OCI-LY7 (cell line): Measurements from ENCODE around the gene PAGR1. TPM values are rescaled to one million over a fixed set of nuclear protein-coding genes. Genes with fewer than 3 reads are reported as not detected.

Source experiments
- BruUV-seq: library from RNA; stranded (reverse); fragments of 400-500 nt; replicated peaks from 2 replicates; lab custom pipeline; 2021; lab: Mats Ljungman, UMichigan
- CTCF ChIA-PET: fragments of 300-600 bp; sonication (Branson Sonifier 250); formaldehyde crosslinking; loops from one replicate; lab custom pipeline; 2022; ENCODE audit warnings: antibody characterized with exemption; ENCODE audit not compliant: unreplicated experiment; lab: Charles Lee
- POLR2A ChIA-PET: fragments of 300-600 bp; sonication (Branson Sonifier 250); formaldehyde crosslinking; loops from one replicate; lab custom pipeline; 2022; ENCODE audit warnings: antibody characterized with exemption; lab: Charles Lee
- DNase-seq: peaks from one replicate; pipeline ENCODE4 v3.0.0-alpha.2; 2015; ENCODE audit warnings: low spot score
- H2AFZ ChIP-seq: fragments of 200-600 bp; sonication (generic), shearing (Covaris generic); 2 replicates; pipeline ENCODE4 v1.6.1; 2014; ENCODE audit warnings: mild to moderate bottlenecking, antibody characterized with exemption, low read length, moderate library complexity
- H3K27ac ChIP-seq: fragments of 200-600 bp; sonication (generic); 2 replicates; pipeline ENCODE4 v1.5.1; 2014; ENCODE audit warnings: mixed run types, low read depth, mild to moderate bottlenecking, moderate library complexity, low read length, inconsistent platforms; ENCODE audit not compliant: poor library complexity, severe bottlenecking
- H3K36me3 ChIP-seq: fragments of 200-600 bp; sonication (generic); 2 replicates; pipeline ENCODE4 v1.6.1; 2014; ENCODE audit warnings: mild to moderate bottlenecking, antibody characterized with exemption, low read length, moderate library complexity, mixed read lengths; ENCODE audit not compliant: insufficient read depth
- H3K4me1 ChIP-seq: fragments of 200-600 bp; sonication (generic); 2 replicates; pipeline ENCODE4 v1.5.1; 2014; ENCODE audit warnings: mild to moderate bottlenecking, low read length; ENCODE audit not compliant: insufficient read depth, poor library complexity, severe bottlenecking
- H3K4me2 ChIP-seq: fragments of 200-600 bp; sonication (generic); 2 replicates; pipeline ENCODE4 v1.6.1; 2014; ENCODE audit warnings: mild to moderate bottlenecking, low read length
- H3K4me3 ChIP-seq: fragments of 200-600 bp; sonication (generic); 2 replicates; pipeline ENCODE4 v1.5.1; 2014; ENCODE audit warnings: mild to moderate bottlenecking, low read depth, low read length; ENCODE audit not compliant: poor library complexity, severe bottlenecking
- H3K79me2 ChIP-seq: fragments of 200-600 bp; sonication (generic); 2 replicates; pipeline ENCODE4 v1.6.1; 2016; ENCODE audit warnings: low read depth, mild to moderate bottlenecking, low read length, moderate library complexity, mixed read lengths; ENCODE audit not compliant: insufficient read depth
- H3K9me2 ChIP-seq: fragments of 200-600 bp; sonication (generic); 2 replicates; pipeline ENCODE4 v1.6.1; 2016; ENCODE audit warnings: mild to moderate bottlenecking, low read length, mixed read lengths; ENCODE audit not compliant: insufficient read depth
- H3K9me3 ChIP-seq: fragments of 200-600 bp; sonication (generic); 2 replicates; pipeline ENCODE4 v1.6.1; 2014; ENCODE audit warnings: mild to moderate bottlenecking, mixed run types, low read length, mixed read lengths
- H4K20me1 ChIP-seq: fragments of 200-600 bp; sonication (generic); 2 replicates; pipeline ENCODE4 v1.6.1; 2014; ENCODE audit warnings: mild to moderate bottlenecking, antibody characterized with exemption, low read length, moderate library complexity, mixed read lengths; ENCODE audit not compliant: insufficient read depth
- EZH2phosphoT487 ChIP-seq: fragments of 200-600 bp; sonication (generic); IDR thresholded peaks from 2 replicates; pipeline ENCODE4 v1.6.1; 2018; ENCODE audit warnings: low read depth, borderline replicate concordance, mild to moderate bottlenecking, mixed run types, antibody characterized with exemption, low read length, moderate library complexity, mixed read lengths
- intact Hi-C: fragments of 100-400 bp; cut with micrococcal nuclease; formaldehyde crosslinking; loops from one replicate; pipeline ENCODE4 v1.10.0; 2022; ENCODE audit not compliant: unreplicated experiment
- total RNA-seq, 2 experiments: library from RNA; depleted of rRNA in 1 of 2; stranded (reverse); fragments of >200 nt in 1 of 2; shearing (Covaris generic) in 1 of 2; gene quantifications; 2 replicates each; pipeline ENCODE4 v1.2.3, GENCODE V29; 2014 to 2022
- TF ChIP-seq, protein P1 (sequence below): fragments of 200-600 bp; sonication (generic); conservative IDR thresholded peaks from 2 replicates; pipeline ENCODE4 v1.5.1; 2014; ENCODE audit warnings: mild to moderate bottlenecking, antibody characterized with exemption, low read length, moderate library complexity, mixed read lengths

PAGR1 gene
- total RNA-seq, 2 experiments from 2014 or later, result 51.7 to 59.4 TPM

DNA sequence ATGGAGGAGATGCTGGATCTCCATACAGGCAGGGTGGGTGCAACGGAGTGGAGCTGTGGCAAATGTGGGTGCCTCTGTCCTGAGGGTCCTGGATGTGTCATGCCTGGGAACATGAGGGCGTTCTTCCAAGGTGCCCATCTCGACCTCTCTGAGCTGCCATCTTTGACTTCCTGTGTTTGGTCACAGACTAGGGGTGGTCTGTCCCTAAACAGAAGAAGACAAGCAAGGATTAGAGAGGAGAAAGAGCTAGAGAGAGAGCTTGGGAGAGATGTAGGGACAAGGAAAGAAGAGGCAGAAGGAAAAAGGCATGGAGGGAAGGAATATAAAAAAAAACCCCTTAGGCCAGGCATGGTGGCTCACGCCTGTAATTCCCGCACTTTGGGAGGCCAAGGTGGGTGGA, 41.2 kb upstream of the PAGR1 start:
- H3K9me2 ChIP-seq, result no peaks in the 10 kb centered on the region
- TF ChIP-seq, protein P1, sequence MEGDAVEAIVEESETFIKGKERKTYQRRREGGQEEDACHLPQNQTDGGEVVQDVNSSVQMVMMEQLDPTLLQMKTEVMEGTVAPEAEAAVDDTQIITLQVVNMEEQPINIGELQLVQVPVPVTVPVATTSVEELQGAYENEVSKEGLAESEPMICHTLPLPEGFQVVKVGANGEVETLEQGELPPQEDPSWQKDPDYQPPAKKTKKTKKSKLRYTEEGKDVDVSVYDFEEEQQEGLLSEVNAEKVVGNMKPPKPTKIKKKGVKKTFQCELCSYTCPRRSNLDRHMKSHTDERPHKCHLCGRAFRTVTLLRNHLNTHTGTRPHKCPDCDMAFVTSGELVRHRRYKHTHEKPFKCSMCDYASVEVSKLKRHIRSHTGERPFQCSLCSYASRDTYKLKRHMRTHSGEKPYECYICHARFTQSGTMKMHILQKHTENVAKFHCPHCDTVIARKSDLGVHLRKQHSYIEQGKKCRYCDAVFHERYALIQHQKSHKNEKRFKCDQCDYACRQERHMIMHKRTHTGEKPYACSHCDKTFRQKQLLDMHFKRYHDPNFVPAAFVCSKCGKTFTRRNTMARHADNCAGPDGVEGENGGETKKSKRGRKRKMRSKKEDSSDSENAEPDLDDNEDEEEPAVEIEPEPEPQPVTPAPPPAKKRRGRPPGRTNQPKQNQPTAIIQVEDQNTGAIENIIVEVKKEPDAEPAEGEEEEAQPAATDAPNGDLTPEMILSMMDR, result no peak
- no peak for TF ChIP-seq EZH2phosphoT487
- intact Hi-C loops, result no loop called here
- no peaks in the 10 kb centered on the region for H3K79me2 ChIP-seq
- no peaks in the 10 kb centered on the region for H3K36me3 ChIP-seq
- no peak overlapping the region for H2AFZ ChIP-seq
- no peak overlapping the region for H3K27ac ChIP-seq
- no peaks in the 10 kb centered on the region for H3K4me1 ChIP-seq
- no peaks in the 10 kb centered on the region for H3K9me3 ChIP-seq
- BruUV-seq, result no TSS peak
- DNase-seq, result no peak
- H3K4me2 ChIP-seq, result no peak overlapping the region
- H4K20me1 ChIP-seq, result no peaks in the 10 kb centered on the region
- no peak overlapping the region for H3K4me3 ChIP-seq
- POLR2A ChIA-PET, result interaction anchor here (0.5 to 0.7 kb wide), 2 partner anchors 11 to 23 kb away, joined by 3 read pairs; no protein-coding TSS in a partner anchor
- CTCF ChIA-PET, result interaction anchor here (1.0 kb wide), 1 partner anchor 11 kb away, joined by 3 read pairs; no protein-coding TSS in a partner anchor

DNA sequence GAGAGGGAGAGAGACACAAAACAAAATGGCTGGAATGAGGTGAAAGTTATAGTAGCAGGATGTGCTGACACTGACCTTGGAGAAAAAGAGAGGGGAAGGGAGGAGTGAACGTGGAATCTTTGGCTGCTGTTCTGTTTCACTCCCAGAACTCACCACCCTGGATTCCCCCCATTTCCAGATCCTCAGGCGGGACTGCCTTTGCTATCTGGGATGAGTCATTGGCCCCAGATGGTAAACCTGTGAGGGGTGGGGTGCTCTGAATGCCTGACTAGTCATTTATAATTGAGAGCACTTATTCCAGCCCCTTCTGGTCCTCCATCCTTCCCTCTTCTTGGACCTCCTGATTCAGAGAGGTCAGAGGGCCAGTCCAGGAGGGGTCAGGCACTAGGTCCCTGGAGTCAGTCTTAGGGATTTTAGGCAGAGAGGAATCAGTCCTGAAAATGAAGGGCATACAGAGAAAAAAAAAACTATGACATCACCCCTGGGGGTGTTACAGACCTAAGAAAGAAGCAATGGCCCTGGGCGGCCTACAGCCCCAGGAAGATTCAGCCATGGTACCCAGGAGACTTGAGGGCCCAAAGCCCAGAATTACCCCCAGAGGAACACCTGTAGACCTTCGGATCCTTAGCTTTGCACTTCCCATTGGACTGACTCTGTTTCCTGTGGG, 40.1 kb upstream of the PAGR1 start:
- ChIA-PET CTCF (no interaction called here), POLR2A (no interaction called here)
- TF ChIP-seq EZH2phosphoT487, result no peak
- TF ChIP-seq, protein P1, result no peak
- H3K4me3 ChIP-seq, result no peak overlapping the region
- H3K27ac ChIP-seq, result no peak overlapping the region
- H3K4me1 ChIP-seq, result no peaks in the 10 kb centered on the region
- no peaks in the 10 kb centered on the region for H4K20me1 ChIP-seq
- no peak overlapping the region for H3K4me2 ChIP-seq
- BruUV-seq, result no TSS peak
- no peaks in the 10 kb centered on the region for H3K79me2 ChIP-seq
- intact Hi-C loops, result no loop called here
- DNase-seq, result no peak
- no peaks in the 10 kb centered on the region for H3K9me3 ChIP-seq
- H2AFZ ChIP-seq, result no peak overlapping the region
- H3K9me2 ChIP-seq, result no peaks in the 10 kb centered on the region
- no peaks in the 10 kb centered on the region for H3K36me3 ChIP-seq
